Body of pancreas (tissue), 4 donors: ENCODE results near the gene TNFRSF12A.

Experiments
- CTCF ChIP-seq, 7 experiments: fragments of 450-650 bp in 4 of 7; fragments of 200-600 bp in 3 of 7; sonication (generic) in 3 of 7; IDR thresholded peaks; one replicate each; pipeline ENCODE4 v1.5.1; 2016 to 2019; ENCODE audit warnings: antibody characterized with exemption in 7 of 7
- POLR2A ChIP-seq, 3 donors: fragments of 450-650 bp; IDR thresholded peaks; one replicate each; pipeline ENCODE4 v1.6.1; 2016; ENCODE audit warnings: antibody characterized with exemption in 3 of 3, mild to moderate bottlenecking in 2 of 3

DNA sequence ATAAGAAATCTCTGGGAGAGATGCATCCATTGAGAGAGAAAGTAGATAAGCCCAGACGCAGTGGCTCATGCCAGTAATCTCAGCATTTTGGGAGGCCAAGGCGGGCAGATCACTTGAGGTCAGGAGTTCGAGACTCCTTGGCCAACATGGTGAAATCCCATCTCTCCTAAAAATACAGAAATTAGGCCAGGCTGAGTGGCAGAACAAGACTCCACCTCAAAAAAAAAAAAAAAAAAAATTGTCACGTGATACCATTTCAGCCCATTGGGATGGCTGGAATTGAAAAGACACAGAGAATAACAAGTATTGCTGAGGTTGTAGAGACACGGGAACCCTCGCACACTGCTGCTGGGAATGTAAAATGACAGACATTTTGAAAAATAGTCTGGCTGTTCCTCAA is 42.4 kb downstream of the TNFRSF12A start:
- TF ChIP-seq CTCF (IDR thresholded peaks at IDR 0.05), result no peak
- no peak for TF ChIP-seq POLR2A (IDR thresholded peaks at IDR 0.05)
